COLO668 (cell line): ENCODE data around the gene DNAH7.

Source experiments
- DNase-seq: peaks from one replicate; lab custom pipeline; 2025; ENCODE audit not compliant: unreplicated experiment; lab: John Stamatoyannopoulos, UW

Gene DNAH7

DNA sequence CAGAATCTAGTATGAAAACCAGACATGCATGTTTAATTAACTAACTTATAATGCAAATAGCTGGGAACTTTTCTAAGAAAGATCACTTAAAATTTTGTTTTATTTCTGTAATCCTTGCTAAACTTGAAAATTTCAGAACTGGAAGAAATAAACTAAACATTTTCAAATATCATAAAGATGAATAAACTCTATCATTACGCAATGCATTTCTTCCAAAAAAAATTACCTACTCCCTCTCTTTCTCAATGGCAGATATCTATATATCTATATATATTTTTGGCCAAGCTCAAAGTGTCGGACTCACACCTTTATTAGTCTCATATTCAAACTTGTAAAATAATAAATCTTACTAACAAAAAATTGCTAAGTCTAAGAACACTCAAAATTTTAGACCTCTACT lies 253.6 kb downstream of the DNAH7 start:
- DNase-seq, result no peak

- no peak for DNase-seq
Observed at GRCh38 chr2:195813421-195813820, 255.2 kb downstream of the DNAH7 start.

DNA sequence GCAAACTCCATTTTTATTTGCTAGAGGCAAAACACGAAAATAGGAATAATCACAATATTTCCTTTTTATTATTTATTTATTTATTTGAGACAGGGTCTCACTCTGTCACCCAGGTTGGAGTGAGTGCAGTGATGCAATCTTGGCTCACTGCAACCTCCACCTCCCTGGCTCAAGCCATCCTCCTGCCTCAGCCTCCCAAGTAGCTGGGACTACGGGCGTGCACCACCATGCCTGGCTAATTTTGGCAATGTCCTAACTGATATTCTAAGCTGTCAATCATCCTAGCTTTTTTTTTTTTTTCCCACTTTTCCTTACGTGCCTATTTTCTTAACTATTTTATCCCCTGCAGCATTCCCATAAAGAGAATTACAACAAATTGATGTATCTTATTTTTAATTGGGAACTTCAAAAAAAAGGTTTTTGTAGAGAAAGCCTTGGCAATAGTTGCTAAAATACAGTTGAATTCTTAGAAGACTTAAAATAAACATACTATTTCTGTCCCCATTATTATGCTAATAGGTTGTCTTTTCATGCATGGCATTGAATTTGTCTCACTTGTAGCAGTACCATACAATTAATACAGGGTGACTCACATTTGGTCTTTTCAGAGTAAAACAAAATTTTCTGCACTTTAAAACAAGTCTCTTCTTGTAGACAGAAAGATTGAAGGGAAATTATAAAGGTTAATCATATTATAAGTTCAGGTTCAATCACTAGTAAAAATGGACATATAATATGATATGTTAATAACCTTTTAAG lies 258.1 kb downstream of the DNAH7 start:
- DNase-seq, result no peak

DNA sequence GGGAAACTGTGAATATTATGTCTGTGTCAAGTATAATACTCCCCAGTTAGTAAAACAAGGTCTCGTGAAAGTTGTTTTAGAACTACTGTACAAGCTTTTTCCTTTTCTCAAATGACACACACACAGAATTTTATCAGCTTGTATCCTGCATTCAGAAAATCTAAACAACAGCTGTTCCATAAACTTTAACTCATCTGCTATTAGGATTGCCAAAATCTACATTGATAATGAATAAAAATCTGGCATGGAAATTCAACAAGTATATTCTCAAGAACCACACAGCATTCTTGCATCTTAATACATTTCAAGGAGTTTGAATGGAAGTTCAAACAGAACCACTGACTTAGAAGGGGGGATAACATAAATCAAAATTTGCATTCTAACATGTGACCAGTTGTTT lies 260.4 kb downstream of the DNAH7 start:
- DNase-seq, result no peak

DNA sequence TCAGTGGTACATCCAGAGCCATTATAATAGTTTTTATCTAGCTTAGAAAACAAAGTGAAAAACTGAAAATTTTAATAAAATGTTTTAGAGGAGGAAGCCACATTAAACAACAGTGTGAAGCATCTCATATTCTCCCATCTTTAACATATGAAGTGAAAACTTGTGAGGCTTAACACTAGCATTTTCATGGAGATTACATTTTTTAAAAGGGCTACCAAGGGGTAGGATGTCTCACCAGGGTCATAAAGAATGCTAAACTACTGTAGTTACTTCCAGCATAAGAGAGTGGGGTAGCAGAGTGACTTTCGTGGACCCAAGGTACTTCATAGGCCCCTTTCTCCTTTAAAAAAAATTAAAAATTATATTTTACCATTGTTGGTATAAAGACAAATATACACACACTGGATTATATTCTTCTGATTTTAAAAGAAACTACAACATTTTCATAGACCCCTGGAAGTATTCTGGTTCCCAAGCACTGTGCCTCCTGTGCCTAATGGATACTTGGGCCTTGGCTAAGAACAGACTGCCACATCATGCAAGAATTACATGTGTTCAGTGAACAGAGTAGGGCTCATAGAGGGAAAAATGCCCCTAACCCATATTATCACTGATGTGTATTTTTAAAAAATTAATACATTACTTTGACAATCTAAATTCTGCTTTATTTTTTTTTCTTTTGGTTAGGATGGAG lies 263.2 kb downstream of the DNAH7 start:
- no peak for DNase-seq

- DNase-seq, result no peak
Observed at GRCh38 chr2:195795879-195796278, 272.8 kb downstream of the DNAH7 start.

DNA sequence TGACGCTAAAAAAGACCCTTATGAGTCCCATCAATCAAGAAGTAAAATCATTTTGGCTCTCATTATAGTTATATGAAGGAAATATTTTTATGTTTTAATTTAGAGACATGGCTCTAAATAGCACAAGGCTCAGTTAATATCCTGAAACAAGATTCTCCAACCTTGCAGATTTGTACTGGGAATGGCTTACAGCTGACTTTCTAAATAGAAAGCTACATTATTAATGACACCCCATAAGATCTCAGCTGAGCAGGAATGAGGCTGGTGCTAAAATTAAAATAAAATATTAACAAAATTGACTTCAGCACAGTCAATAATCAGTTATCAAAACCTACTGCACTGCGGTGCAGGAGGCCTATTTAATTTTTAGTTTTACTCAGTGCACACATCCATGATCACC lies 274.8 kb downstream of the DNAH7 start:
- DNase-seq, result no peak

- DNase-seq, result no peak
Observed at GRCh38 chr2:195782156-195782555, 286.5 kb downstream of the DNAH7 start.

DNA sequence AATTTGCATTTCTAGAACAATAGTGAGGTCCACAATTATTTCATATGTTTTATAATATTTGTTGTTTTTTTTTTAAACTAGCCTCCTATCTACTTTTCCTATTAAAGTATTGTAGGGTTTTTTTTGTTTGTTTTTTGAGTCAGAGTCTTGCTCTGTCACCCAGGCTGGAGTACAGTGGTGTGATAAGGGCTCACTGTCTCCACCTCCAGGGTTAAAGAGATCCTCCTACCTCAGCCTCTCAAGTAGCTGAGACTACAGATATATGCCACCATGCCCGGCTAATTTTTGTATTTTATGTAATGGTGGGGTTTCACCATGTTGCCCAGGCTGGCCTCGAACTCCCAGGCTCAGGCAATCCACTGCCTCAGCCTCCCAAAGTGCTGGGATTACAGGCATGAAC lies 289.1 kb downstream of the DNAH7 start:
- DNase-seq, result no peak

DNA sequence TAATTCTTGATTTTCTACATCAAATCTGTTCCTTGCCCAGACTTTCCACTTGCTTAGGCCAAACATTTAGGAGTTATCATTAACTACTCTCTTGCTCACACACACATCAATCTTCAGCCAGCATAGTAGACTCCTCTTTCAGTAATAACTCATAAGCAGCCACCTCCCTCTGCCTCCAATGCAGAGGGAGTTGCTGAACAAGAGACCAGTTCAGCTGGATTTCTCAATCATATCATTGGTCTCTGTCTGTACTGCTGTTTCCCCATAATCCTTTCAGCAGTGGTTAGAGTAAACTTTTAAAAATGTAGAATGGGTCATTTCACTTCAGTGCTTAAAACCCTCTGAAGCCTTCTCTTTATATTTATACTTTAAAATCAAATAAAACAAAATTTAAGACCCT lies 298.7 kb downstream of the DNAH7 start:
- no peak for DNase-seq

DNA sequence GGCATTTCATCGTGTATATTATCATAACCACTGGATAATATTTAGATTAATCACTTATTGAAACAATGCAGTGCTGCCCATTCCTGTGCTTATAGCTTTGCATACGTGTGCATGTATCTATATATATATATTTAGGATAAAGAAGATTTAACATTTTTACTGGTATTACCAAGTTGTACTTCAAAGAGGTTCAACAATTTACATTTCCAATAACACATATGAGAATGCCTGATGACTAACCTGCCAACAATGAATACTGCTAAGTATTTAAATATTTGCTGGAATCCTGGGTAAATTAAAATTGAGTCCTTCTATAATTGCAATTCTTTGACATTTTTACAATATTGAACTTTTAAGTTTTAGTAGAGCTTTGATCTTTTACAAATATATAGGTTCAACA lies 300.2 kb downstream of the DNAH7 start:
- DNase-seq, result no peak

DNA sequence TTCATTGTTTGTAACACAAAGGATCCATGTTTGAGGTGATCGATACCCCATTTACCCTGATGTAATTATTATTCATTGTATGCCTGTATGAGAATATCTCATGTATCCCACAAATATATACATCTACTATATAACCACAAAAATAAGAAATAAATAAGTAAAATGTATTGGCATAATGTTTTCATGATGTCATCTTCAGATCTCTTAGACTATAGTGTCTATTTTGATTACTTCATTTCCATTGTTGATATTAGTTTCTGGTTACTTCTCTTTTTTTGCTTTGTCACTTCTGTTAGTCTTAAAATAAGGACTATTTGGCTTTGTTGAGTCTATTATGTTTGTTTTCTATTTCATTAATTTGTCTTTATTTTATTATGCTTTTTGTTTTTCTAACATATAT lies 301.9 kb downstream of the DNAH7 start:
- DNase-seq, result no peak

- no peak for DNase-seq
Observed at GRCh38 chr2:195763866-195764265, 304.8 kb downstream of the DNAH7 start.

DNA sequence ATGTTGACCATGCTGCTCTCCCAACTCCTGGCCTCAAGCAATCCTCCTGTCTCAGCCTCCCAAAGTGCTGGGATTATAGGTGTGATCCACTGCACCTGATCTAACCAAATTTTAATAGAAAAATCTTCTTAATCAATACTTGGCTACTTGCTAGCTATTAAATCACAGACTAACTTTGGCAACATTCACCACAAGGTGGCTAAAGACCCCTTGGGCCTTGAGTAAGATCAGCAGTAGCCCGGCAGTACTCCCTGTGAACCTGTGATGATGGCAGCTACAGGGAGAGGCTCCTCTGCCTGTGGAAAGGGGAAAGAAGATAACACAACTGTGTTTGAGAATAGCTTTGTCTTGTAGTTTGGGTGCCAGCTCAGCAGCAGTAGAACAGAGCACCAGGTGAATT lies 308.8 kb downstream of the DNAH7 start:
- no peak for DNase-seq

GRCh38 chr2:195758846-195759245 lies 309.8 kb downstream of the DNAH7 start:
- DNase-seq, result no peak

- no peak for DNase-seq
Observed at GRCh38 chr2:195756218-195756942, 312.3 kb downstream of the DNAH7 start.

DNA sequence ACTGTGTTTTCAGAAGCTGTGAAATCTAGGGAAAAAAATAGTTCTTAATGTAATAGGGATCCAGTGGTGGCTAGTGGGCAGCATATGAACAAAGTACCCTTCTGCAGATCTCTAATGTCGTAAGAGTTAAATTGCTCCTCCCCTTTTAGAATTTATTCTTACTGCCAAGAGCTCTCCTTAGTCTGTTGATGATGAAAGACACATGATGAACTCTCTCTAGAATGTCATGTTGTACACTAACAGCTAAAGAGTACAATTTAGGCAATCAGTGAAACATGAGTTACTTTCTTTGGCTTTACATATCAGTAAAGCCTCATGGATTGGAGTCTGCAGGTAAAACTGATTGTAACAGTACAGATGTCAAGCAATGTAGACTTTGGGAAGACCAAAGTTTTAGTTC lies 327.4 kb downstream of the DNAH7 start:
- DNase-seq, result no peak

- DNase-seq, result no peak
Observed at GRCh38 chr2:195737511-195738325, 330.9 kb downstream of the DNAH7 start.

DNA sequence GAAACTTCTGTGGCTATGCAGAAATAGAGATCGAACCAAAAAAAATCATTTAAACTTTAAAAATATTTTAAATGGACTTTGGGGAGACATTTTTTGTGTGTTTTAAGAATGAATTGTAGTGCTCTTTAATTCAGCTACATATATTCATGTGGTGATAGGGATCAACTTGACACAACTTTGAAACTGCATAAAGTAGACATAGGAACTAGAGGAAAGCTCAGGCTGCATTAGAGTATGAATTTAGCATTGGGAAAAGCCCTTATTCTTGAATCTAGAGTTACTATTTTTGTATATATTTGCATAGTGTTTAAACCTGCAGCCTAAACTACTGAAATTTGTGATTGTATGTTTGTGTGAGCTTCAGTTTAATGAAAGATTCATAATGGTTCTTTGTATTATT lies 333.3 kb downstream of the DNAH7 start:
- no peak for DNase-seq

DNA sequence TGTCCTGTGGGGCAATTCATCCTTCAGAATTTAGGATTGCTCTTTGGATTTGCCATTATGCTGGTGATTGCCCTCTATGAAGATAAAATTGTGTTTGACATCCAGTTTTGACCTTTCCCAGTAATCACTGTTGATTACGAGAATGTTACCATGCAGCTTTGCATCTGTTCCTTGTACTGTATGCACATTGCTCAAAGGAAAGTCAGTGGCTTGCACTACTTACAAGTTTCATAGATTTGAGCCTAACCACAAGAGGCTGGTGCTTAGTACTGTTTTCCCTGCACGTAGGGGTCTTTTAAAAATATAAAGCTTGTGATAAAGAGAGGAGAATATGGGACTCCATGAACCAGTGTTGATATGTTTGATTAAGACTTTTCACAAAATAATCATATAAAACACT lies 333.7 kb downstream of the DNAH7 start:
- DNase-seq, result no peak

DNA sequence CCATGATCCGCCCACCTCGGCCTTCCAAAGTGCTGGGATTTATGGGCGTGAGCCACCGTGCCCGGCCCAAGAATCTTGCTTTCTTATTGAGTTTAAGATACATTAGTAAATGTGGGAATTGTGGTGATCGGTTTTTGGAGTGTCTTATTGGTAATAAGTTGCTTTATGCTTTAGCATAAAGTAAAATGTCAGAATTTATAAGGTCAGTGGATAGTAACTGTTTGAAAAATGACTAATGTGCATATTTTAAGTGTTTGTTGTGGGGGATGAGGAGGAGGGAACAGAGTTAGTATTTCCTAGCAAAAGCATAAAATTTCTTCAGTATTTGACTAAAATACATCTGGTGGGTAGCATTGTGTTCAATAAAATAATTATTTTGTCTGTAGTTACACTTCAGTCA lies 334.2 kb downstream of the DNAH7 start:
- DNase-seq, result no peak
